ENCODE results near the gene ADAMTS20.

ADAMTS20 gene

GRCh38 chr12:43482311-43483085, 69.5 kb downstream of the ADAMTS20 start:
- DNase-seq = no peak

GRCh38 chr12:43480591-43480990, 71.4 kb downstream of the ADAMTS20 start:
- no peak for DNase-seq

GRCh38 chr12:43462741-43463140, 89.3 kb downstream of the ADAMTS20 start:
- no peak for DNase-seq

- DNase-seq = no peak
These were observed 89.9 kb downstream of the ADAMTS20 start for GRCh38 chr12:43462080-43462479.

GRCh38 chr12:43459285-43459684, 92.7 kb downstream of the ADAMTS20 start:
- DNase-seq = no peak

GRCh38 chr12:43453761-43454160, 98.2 kb downstream of the ADAMTS20 start:
- DNase-seq = no peak

- DNase-seq = peak; percentile 47 to 79 (median 64)
These were observed 107.0 kb downstream of the ADAMTS20 start for GRCh38 chr12:43444940-43445564.

GRCh38 chr12:43436597-43436996, 115.4 kb downstream of the ADAMTS20 start:
- DNase-seq = peak in 2 of 3 experiments; percentile 4 to 7

- DNase-seq = no peak
These were observed 117.4 kb downstream of the ADAMTS20 start for GRCh38 chr12:43434614-43435013.

GRCh38 chr12:43428088-43428600, 123.9 kb downstream of the ADAMTS20 start:
- DNase-seq = no peak

GRCh38 chr12:43425361-43425760, 126.6 kb downstream of the ADAMTS20 start:
- DNase-seq = peak in 1 of 3 experiments; percentile 33

GRCh38 chr12:43416981-43417380, 135.0 kb downstream of the ADAMTS20 start:
- no peak for DNase-seq

- no peak for DNase-seq
These were observed 144.0 kb downstream of the ADAMTS20 start for GRCh38 chr12:43407816-43408645.

- no peak for DNase-seq
These were observed 145.2 kb downstream of the ADAMTS20 start for GRCh38 chr12:43406801-43407200.

GRCh38 chr12:43402436-43402835, 149.6 kb downstream of the ADAMTS20 start:
- DNase-seq = no peak

GRCh38 chr12:43401096-43401495, 150.9 kb downstream of the ADAMTS20 start:
- no peak for DNase-seq

GRCh38 chr12:43396671-43397070, 155.3 kb downstream of the ADAMTS20 start:
- no peak for DNase-seq

- DNase-seq = no peak
These were observed 159.9 kb downstream of the ADAMTS20 start for GRCh38 chr12:43392116-43392515.

- DNase-seq = no peak
These were observed 170.1 kb downstream of the ADAMTS20 start for GRCh38 chr12:43381879-43382278.

GRCh38 chr12:43378448-43378847, 173.6 kb downstream of the ADAMTS20 start:
- no peak for DNase-seq

GRCh38 chr12:43370263-43370662, 181.7 kb downstream of the ADAMTS20 start:
- no peak for DNase-seq

- DNase-seq = no peak
These were observed 188.9 kb downstream of the ADAMTS20 start for GRCh38 chr12:43362910-43363694.

All from NCI-H1417 (cell line).